Activated CD4-positive, CD25-positive, alpha-beta regulatory T cell treated with anti-CD3 and anti-CD28 coated beads, Interleukin-2, amount 50 U/mL, for 16 hours (primary cell): ENCODE data around the gene ZMYND12.

Experiments
- DNase-seq: peaks from one replicate; pipeline ENCODE4 v3.0.0-alpha.2; 2020; ENCODE audit warnings: low read depth, low spot score

ZMYND12 gene

GRCh38 chr1:42392967-42393848 is 62.6 kb downstream of the ZMYND12 start:
- no peak for DNase-seq

GRCh38 chr1:42392255-42392654 is 63.6 kb downstream of the ZMYND12 start:
- no peak for DNase-seq

GRCh38 chr1:42386051-42386450 is 69.8 kb downstream of the ZMYND12 start:
- DNase-seq = no peak

- no peak for DNase-seq
These were observed 70.5 kb downstream of the ZMYND12 start for GRCh38 chr1:42385283-42385682.

GRCh38 chr1:42381280-42381673 is 74.5 kb downstream of the ZMYND12 start:
- no peak for DNase-seq

- DNase-seq = no peak
These were observed 75.1 kb downstream of the ZMYND12 start, which contains the start of gene RIMKLA for GRCh38 chr1:42380586-42381279. TSS of gene RIMKLA (plus strand) at chr1:42380792. CDS start at chr1:42380935, 143 bp downstream.
